Caco-2 (cell line): ENCODE data around the gene ATP6V1C2. TPM values are rescaled to one million over a fixed set of nuclear protein-coding genes. Genes with fewer than 3 reads are reported as not detected.

Source experiments
- BruUV-seq: library from RNA; stranded (reverse); fragments of 400-500 nt; replicated peaks from 2 replicates; lab custom pipeline; 2021; lab: Mats Ljungman, UMichigan
- CTCF ChIA-PET: fragments of 300-600 bp; sonication (Branson Sonifier 250); formaldehyde crosslinking; loops from one replicate; lab custom pipeline; 2022; ENCODE audit warnings: antibody characterized with exemption; lab: Charles Lee
- POLR2A ChIA-PET: fragments of 300-600 bp; sonication (Branson Sonifier 250); formaldehyde crosslinking; loops from one replicate; lab custom pipeline; 2022; ENCODE audit warnings: antibody characterized with exemption; lab: Charles Lee
- DNase-seq, 2 experiments: peaks; one replicate each; pipeline versions ENCODE4 v3.0.0 to v3.0.0-alpha.2; 2020 to 2022
- H3K27me3 ChIP-seq: replicated peaks from 2 replicates; pipeline ENCODE4 v1.6.0; 2011; ENCODE audit warnings: low read length; ENCODE audit not compliant: control insufficient read depth, insufficient read depth
- H3K36me3 ChIP-seq: 2 replicates; pipeline ENCODE4 v1.5.1; 2011; ENCODE audit warnings: low read length; ENCODE audit not compliant: control insufficient read depth, insufficient read depth
- H3K4me1 ChIP-seq: fragments of 250-450 bp; sonication (Bioruptor Pico); 2 replicates; pipeline ENCODE4 v1.5.1; 2020; ENCODE audit warnings: mild to moderate bottlenecking
- H3K4me3 ChIP-seq: 2 replicates; pipeline ENCODE4 v1.5.1; 2011; ENCODE audit warnings: low read depth, mild to moderate bottlenecking, control low read depth, low read length
- H3K9me3 ChIP-seq: fragments of 250-450 bp; sonication (Bioruptor Pico); 2 replicates; pipeline ENCODE4 v1.5.1; 2020; ENCODE audit warnings: mild to moderate bottlenecking, moderate library complexity
- H3K27ac Mint-ChIP-seq: one replicate; pipeline ENCODE4 v1.8.0; 2022; ENCODE audit warnings: mixed read lengths; ENCODE audit not compliant: unreplicated experiment
- H3K27me3 Mint-ChIP-seq: one replicate; pipeline ENCODE4 v1.8.0; 2022; ENCODE audit warnings: mixed read lengths; ENCODE audit not compliant: insufficient read depth, unreplicated experiment
- H3K36me3 Mint-ChIP-seq: one replicate; pipeline ENCODE4 v1.8.0; 2022; ENCODE audit warnings: mild to moderate bottlenecking, mixed read lengths; ENCODE audit not compliant: insufficient read depth, unreplicated experiment
- H3K4me1 Mint-ChIP-seq: one replicate; pipeline ENCODE4 v1.8.0; 2022; ENCODE audit warnings: low read depth, mixed read lengths; ENCODE audit not compliant: unreplicated experiment
- H3K4me3 Mint-ChIP-seq: one replicate; pipeline ENCODE4 v1.8.0; 2022; ENCODE audit warnings: mild to moderate bottlenecking, moderate library complexity, mixed read lengths; ENCODE audit not compliant: unreplicated experiment
- H3K9me3 Mint-ChIP-seq: one replicate; pipeline ENCODE4 v1.8.0; 2022; ENCODE audit warnings: mixed read lengths; ENCODE audit not compliant: unreplicated experiment
- intact Hi-C: fragments of 100-400 bp; cut with micrococcal nuclease; formaldehyde crosslinking; loops from one replicate; pipeline ENCODE4 v1.10.0; 2022; ENCODE audit not compliant: unreplicated experiment
- total RNA-seq: library from RNA; stranded (reverse); gene quantifications from 2 replicates; pipeline ENCODE4 v1.2.3, GENCODE V29; 2022
- TF ChIP-seq, protein P1 (sequence below), 2 experiments: fragments of 200-600 bp in 1 of 2; IDR thresholded peaks; 1 replicate in 1 of 2; 2 replicates in 1 of 2; pipeline versions ENCODE4 v1.5.1 to v1.8.0; 2011 to 2022; ENCODE audit warnings: antibody characterized with exemption in 1 of 2, control low read depth in 1 of 2, inconsistent platforms in 1 of 2, low read depth in 1 of 2, low read length in 1 of 2, mild to moderate bottlenecking in 1 of 2, moderate library complexity in 1 of 2; ENCODE audit not compliant: insufficient read depth in 1 of 2, severe bottlenecking in 1 of 2, unreplicated experiment in 1 of 2

ATP6V1C2 gene
- total RNA-seq, 1 experiment from 2014 or later = 4.2 TPM

DNA sequence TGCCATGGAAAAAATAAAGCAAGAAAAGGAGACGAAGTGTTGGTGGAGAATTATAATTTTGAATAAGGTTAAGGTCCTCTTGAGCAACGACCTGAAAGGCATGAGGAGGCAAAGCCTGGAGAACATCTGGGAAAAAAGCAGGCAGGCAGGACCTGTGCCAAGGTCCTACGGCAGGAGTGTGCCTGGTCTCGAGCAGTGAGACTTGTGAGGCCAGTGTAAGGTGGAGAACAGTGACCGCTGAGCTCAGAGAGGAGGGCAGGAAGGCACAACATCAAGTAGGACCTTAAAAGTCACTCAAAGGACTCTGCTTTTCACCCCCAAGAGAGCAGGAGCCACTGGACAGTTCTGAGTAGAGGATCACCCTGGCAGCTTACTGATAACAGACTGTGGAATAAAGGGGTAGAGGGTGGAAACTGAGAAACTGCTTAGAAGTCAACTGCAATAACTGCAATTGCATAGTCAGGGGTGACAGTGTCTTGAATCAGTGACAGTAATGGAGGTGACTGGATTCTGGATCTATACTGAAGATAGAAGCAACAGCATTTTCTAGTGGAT is 35.2 kb upstream of the ATP6V1C2 start:
- H3K36me3 ChIP-seq = peaks cover 1% of the 10 kb centered on the region; the same call in 1 of the 2 replicates
- H3K9me3 ChIP-seq = no peaks in the 10 kb centered on the region
- H3K4me3 ChIP-seq = no peak overlapping the region
- no TSS peak for BruUV-seq
- Mint-ChIP-seq H3K36me3 (peaks cover 16% of the 10 kb centered on the region), H3K4me1 (no peaks in the 10 kb centered on the region), H3K27me3 (no peaks in the 10 kb centered on the region), H3K27ac (no peak overlapping the region), H3K9me3 (no peaks in the 10 kb centered on the region), H3K4me3 (no peak overlapping the region)
- intact Hi-C loops = no loop called here
- H3K27me3 ChIP-seq = no peaks in the 10 kb centered on the region
- TF ChIP-seq, protein P1, sequence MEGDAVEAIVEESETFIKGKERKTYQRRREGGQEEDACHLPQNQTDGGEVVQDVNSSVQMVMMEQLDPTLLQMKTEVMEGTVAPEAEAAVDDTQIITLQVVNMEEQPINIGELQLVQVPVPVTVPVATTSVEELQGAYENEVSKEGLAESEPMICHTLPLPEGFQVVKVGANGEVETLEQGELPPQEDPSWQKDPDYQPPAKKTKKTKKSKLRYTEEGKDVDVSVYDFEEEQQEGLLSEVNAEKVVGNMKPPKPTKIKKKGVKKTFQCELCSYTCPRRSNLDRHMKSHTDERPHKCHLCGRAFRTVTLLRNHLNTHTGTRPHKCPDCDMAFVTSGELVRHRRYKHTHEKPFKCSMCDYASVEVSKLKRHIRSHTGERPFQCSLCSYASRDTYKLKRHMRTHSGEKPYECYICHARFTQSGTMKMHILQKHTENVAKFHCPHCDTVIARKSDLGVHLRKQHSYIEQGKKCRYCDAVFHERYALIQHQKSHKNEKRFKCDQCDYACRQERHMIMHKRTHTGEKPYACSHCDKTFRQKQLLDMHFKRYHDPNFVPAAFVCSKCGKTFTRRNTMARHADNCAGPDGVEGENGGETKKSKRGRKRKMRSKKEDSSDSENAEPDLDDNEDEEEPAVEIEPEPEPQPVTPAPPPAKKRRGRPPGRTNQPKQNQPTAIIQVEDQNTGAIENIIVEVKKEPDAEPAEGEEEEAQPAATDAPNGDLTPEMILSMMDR (IDR thresholded peaks at IDR 0.05; ENCODE audit: insufficient read depth in 1 of 2, low read depth in 1 of 2, low read length in 1 of 2, severe bottlenecking in 1 of 2, unreplicated experiment in 1 of 2) = no peak
- 0 out of 2 replicates have a peak, but pooled peaks cover 4% of the 10 kb centered on the region for H3K4me1 ChIP-seq
- no peak for DNase-seq
- CTCF ChIA-PET = no interaction called here
- POLR2A ChIA-PET = no interaction called here

DNA sequence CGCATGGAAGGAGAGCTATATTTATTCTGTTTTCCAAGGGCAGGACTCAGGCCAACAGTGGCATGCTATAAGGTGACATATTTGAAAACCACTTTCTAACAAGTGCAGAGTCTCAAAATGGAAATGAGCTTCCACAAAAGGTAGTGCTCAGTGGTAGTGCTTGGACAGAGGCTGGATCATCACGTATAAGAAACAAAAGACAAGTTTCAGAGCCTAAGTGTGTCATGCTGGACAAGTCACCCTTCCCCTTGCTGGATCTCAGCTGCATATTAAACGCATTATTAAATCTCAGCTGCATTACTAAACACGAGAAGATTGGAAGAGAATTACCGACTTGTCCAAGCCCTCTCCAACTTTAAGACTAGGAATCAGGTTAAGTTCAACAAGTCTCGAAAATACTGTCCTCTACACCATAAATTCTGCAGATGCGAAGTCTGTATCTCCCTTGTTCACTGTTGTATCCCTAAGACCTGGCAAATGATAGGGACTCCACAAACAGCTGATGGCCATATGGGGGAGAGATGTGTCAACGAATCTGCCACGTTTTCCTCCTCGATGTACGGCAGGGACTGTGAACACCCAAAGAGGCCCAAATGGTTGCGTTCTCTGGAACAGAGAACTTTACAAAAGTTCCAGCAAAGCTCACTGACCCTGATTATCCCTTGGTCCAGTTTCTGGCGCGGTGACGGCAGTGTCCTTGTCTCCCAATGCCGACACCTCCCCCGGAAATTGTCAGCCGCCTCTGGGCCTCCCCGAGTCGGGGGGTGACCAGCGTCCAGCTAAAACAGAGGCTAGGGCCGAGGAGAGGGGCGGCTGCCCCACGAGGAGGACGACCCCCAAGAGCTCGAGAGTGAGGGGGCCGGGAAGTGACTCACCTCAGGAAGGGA is 32.3 kb upstream of the ATP6V1C2 start:
- Mint-ChIP-seq H3K36me3 (no peaks in the 10 kb centered on the region), H3K27ac (no peak overlapping the region), H3K27me3 (no peaks in the 10 kb centered on the region), H3K4me3 (no peak overlapping the region), H3K9me3 (no peaks in the 10 kb centered on the region), H3K4me1 (no peaks in the 10 kb centered on the region)
- Histone ChIP-seq H3K9me3 (no peaks in the 10 kb centered on the region), H3K36me3 (no peaks in the 10 kb centered on the region), H3K4me1 (0 out of 2 replicates have a peak, but pooled peaks cover 4% of the 10 kb centered on the region), H3K4me3 (peak overlapping the region; percentile 81), H3K27me3 (no peaks in the 10 kb centered on the region)
- TF ChIP-seq, protein P1 (IDR thresholded peaks at IDR 0.05; ENCODE audit: insufficient read depth in 1 of 2, low read depth in 1 of 2, low read length in 1 of 2, severe bottlenecking in 1 of 2, unreplicated experiment in 1 of 2) = no peak
- TSS peak; percentile 58 for BruUV-seq
- intact Hi-C loops = no loop called here
- no peak for DNase-seq
- ChIA-PET CTCF (interaction anchor here (1.2 kb wide), 1 partner anchor 280 kb away, joined by 4 read pairs; no protein-coding TSS in a partner anchor), POLR2A (interaction anchor here (0.5 to 1.1 kb wide), 4 partner anchors 13 to 123 kb away, joined by 3 to 5 read pairs (median 4); partner anchors contain the start of gene PDIA6)

DNA sequence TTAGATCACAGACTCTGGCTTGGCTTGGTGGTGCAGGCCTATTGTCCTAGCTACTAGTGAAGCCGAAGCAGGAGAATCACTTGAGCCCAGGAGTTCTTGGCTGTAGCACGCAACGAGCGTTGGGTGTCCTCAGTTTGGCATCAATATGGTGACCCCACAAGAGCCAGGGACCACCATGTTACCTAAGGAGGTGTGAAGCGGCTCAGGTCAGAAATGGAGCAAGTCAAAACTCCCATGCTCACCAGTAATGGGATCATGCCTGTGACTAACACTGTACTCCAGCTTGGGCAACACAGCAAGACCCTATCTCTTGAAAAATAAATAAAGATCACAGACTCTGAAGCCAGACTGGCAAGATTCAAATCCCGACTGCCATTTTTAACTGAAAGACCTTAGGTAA is 29.9 kb upstream of the ATP6V1C2 start:
- Histone ChIP-seq H3K36me3 (no peaks in the 10 kb centered on the region), H3K4me3 (no peak overlapping the region), H3K4me1 (0 out of 2 replicates have a peak, but pooled peaks cover 4% of the 10 kb centered on the region), H3K9me3 (no peaks in the 10 kb centered on the region), H3K27me3 (no peaks in the 10 kb centered on the region)
- Mint-ChIP-seq H3K27ac (no peak overlapping the region), H3K27me3 (no peaks in the 10 kb centered on the region), H3K4me1 (no peaks in the 10 kb centered on the region), H3K36me3 (no peaks in the 10 kb centered on the region), H3K4me3 (no peak overlapping the region), H3K9me3 (no peaks in the 10 kb centered on the region)
- ChIA-PET CTCF (no interaction called here), POLR2A (no interaction called here)
- intact Hi-C loops = no loop called here
- no peak for DNase-seq
- no TSS peak for BruUV-seq
- TF ChIP-seq, protein P1 (IDR thresholded peaks at IDR 0.05; ENCODE audit: insufficient read depth in 1 of 2, low read depth in 1 of 2, low read length in 1 of 2, severe bottlenecking in 1 of 2, unreplicated experiment in 1 of 2) = no peak
